Measurements from ENCODE around the gene PRSS23. TPM values are rescaled to one million over a fixed set of nuclear protein-coding genes. Genes with fewer than 3 reads are reported as not detected.
"Not testable (repeated sequence)": the region's sequence is repeated elsewhere in the genome, so short reads cannot be mapped to it uniquely, and the experiment has no call there.

Gene PRSS23, protein sequence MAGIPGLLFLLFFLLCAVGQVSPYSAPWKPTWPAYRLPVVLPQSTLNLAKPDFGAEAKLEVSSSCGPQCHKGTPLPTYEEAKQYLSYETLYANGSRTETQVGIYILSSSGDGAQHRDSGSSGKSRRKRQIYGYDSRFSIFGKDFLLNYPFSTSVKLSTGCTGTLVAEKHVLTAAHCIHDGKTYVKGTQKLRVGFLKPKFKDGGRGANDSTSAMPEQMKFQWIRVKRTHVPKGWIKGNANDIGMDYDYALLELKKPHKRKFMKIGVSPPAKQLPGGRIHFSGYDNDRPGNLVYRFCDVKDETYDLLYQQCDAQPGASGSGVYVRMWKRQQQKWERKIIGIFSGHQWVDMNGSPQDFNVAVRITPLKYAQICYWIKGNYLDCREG
- 100 to 1,000 TPM; 106 to 124 (median 113) TPM for polyA plus RNA-seq (ENCODE audit: insufficient read length in 4 of 4)

DNA sequence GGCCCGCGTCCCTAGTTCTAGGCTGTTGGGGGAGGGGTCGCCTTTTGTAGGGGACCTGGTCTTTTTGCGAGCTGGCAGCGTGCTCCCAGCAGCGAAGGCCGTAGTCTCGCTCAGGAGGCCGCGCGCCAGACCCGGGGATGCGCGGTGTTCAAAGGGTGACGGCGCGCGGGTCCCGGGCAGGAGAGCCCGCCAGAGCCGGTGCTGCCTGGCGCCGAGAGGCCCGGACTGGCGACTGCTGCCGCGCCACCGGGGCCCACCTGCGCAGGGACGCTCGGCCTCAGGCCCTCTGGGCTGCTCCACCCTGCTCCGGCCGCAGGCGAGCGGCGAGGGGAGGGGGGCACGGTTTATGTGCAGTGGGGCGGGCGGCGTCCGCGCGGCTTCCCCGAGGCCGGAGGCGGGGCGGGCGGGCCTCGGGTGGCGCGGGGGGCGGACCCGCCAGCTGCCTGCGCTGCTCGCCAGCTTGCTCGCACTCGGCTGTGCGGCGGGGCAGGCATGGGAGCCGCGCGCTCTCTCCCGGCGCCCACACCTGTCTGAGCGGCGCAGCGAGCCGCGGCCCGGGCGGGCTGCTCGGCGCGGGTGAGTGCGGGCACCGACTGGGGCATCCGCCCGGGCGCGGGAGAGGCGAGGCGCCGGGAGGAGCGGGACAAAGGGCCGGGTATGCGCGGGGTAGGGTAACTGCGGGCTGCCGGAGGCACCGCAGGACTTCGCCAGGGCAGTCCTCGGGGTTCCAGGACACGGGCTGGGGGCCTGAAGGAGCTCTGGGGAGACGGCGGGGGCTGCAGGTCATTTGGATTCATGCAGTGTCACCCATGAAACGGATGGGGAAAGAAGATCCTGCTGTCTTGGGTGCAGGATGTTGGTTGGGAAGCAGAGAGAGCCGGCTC lies at the start of gene PRSS23:
Gene PRSS23, plus strand, starts transcription at position 467 of the 884 bp plus-strand sequence. CDS start 7,102 bp downstream, outside the sequence.
- DNase-seq (ENCODE audit: low read depth in 4 of 4, low spot score in 3 of 4) = no peak

DNA sequence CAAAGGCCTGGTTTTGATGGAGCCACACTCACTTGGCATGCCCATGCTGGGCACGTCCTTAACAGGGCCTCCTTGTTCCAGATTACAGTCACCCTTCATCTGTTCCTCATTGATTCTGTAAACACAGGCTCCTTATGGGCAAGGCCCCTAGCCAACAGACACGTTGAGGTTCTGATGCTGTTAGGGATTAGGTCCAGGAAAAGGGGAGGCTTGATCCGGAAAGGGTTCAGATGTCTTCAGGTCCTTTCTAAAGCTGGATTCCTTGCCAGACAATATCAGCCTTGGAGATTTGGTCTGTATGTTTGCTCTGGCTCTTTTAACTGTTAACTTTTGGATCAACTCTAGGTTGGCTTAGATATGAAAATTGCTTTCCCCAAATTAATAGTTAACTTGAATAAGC lies 46.9 kb upstream of the PRSS23 start:
- DNase-seq (ENCODE audit: low read depth in 4 of 4, low spot score in 3 of 4) = no peak

DNA sequence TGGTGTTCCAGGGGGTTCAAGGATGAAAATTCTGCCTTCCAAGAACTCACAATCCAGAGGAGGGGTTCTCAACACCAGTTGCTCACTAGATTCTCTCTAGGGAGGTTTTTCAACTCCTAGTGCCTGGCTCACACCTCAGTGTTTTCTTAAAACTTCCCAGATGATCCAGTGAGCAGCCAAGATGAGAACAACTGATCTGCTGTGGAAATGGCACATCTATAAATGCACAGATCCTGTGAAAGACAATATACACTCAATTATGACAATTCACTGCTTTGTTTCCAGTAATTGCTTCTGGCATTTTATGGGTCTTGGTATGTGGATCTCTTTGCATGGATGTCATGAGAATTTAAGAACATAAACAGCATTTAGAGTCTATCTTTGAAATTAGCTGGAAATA lies 45.2 kb upstream of the PRSS23 start:
- no peak for DNase-seq (ENCODE audit: low read depth in 4 of 4, low spot score in 3 of 4)

DNA sequence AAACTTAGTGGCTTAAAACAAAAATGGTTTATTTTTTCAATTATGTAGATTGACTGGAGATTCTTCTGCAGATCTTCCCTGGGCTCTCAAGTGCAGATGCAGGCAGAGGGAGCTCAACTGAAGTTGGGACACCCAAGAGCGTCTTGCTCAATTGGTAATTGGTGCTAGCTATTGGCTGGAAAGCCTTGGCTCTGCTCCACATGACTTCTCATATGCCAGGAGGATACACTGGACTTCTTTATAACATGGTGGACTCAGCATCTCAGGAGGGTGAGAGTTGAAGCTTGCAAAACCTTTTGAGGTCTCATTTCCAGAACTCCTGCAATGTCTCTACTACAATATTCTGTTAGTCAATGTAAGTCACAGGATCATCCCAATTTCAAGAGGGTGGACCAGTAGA lies 42.2 kb upstream of the PRSS23 start:
- DNase-seq (ENCODE audit: low read depth in 4 of 4, low spot score in 3 of 4) = no peak

DNA sequence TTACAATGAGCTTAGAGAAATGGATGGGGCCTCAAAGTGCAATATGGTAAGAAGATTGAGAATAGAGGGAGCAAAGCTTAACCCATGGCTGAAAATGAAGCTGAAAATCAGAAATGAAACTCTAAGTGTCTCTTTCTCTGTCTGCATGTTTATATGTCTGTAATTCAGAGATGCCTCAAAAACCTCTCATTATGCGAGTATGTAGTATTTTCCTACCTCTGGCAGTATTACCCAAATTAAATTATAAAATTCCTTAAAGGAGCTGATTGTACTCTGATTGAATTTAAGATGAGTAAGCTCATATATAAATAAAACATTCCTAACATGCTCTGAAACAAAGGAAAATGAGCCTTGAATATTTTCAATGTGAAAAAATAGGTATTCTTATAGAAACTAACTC lies 39.8 kb upstream of the PRSS23 start:
- DNase-seq (ENCODE audit: low read depth in 4 of 4, low spot score in 3 of 4) = no peak

DNA sequence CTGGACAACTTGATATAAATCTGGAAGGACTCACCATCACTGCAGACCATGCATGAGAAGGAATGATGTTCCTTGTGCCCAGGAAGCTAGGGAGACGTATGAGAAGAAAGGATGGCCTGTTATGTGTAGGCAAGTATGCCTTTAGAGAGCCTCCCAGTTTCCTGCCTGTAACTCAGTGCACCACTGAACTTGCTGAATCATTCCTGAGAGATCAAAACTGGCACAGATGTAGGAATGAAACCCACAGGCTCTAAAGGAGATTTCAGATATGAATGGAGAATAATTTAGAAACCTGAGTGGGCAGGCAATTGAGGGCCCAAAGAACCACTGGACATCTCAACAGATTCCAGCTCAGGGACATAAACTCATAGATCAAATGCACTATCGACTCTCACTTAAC lies 38.4 kb upstream of the PRSS23 start:
- DNase-seq (ENCODE audit: low read depth in 4 of 4, low spot score in 3 of 4) = no peak

DNA sequence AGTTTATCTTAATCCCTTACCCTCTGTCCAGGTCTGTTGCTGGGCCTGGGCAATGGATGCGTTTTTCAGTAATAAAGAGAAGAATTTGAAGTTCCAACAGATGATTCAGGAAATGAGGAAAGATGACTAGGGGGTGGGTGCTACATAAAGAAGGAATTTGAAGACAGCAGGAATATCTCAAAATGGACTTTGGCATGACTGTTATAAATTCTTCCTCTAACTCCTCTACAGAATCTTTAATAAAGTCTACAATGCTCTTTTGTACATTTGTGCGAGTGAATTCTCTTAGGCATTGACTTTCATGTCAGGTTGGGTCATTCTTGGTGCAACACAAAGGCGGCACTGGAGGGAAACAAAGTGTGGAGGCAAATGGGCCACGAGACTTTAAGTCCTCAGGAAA lies 35.1 kb upstream of the PRSS23 start:
- no peak for DNase-seq (ENCODE audit: low read depth in 4 of 4, low spot score in 3 of 4)

DNA sequence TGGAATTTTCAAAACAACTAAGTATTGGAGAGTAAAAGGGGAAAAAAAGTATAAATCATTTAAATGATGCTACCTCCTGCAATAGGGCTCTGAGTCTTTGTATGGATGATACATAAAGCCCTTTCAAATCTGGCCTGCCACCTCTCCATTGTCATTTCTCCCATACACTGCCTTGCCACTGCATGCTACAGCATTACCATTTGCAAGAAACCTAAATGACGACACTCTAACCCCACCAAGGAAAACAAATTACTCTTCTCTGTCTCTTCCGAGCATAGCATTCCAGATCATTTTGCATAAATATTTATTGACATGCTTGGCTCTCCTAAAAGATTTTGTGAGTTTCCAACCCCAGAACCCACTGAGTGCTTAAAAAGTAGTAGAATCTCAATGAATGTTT lies 34.5 kb upstream of the PRSS23 start:
- no peak for DNase-seq (ENCODE audit: low read depth in 4 of 4, low spot score in 3 of 4)

DNA sequence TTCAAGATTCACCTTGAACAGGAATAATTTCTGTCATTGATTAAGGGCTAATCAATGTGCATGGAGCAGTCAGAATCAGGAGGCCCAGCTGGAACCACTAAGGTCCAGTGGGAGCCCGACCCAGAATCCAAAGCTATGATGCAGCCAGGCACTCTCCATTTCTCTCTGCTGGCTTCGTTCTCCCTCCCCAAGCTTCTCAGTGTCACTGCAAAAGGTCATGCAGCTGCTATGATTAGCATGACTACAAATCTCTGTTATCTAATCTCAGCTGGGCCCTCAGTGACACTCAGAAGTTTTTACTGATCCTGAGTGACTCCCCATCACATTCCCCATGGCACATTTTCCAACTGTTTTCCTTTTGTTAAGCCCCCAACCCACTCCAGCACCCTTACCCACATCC lies 31.1 kb upstream of the PRSS23 start:
- no peak for DNase-seq (ENCODE audit: low read depth in 4 of 4, low spot score in 3 of 4)

DNA sequence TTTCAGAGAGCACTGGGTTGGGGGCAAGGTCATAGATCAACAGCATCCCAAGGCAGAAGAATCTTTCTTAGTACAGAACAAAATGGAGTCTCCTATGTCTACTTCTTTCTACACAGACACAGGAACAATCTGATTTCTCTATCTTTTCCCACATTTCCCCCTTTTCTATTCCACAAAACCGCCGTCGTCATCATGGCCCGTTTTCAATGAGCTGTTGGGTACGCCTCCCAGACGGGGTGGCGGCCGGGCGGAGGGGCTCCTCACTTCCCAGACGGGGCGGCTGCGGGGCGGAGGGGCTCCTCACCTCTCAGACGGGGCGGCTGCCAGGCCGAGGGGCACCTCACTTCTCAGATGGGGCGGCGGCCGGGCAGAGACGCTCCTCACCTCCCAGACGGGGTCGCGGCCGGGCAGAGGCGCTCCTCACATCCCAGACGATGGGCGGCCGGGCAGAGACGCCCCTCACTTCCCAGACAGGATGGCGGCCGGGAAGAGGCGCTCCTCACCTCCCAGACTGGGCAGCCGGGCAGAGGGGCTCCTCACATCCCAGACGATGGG lies 29.8 kb upstream of the PRSS23 start:
- not testable (repeated sequence) for DNase-seq (ENCODE audit: low read depth in 4 of 4, low spot score in 3 of 4)

DNA sequence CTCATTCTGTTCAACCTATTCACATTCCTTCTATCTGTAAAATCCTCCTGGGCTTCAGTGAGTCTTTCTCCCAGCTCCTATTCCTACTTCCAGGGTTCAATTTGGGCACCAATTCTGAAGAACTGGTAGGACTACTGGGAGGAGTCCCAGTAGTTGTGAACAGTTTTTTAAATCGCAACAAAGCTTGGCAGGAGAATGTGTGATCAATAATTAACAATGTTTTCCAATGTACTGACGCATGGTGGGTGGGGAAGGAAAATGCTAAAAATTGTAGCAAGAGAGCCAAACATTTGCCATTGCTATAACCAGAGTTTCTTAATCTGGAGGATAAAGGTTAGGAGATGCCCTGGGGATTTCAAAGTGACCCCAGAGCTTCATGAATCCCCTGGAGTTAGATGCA lies 27.3 kb upstream of the PRSS23 start:
- DNase-seq (ENCODE audit: low read depth in 4 of 4, low spot score in 3 of 4) = no peak

DNA sequence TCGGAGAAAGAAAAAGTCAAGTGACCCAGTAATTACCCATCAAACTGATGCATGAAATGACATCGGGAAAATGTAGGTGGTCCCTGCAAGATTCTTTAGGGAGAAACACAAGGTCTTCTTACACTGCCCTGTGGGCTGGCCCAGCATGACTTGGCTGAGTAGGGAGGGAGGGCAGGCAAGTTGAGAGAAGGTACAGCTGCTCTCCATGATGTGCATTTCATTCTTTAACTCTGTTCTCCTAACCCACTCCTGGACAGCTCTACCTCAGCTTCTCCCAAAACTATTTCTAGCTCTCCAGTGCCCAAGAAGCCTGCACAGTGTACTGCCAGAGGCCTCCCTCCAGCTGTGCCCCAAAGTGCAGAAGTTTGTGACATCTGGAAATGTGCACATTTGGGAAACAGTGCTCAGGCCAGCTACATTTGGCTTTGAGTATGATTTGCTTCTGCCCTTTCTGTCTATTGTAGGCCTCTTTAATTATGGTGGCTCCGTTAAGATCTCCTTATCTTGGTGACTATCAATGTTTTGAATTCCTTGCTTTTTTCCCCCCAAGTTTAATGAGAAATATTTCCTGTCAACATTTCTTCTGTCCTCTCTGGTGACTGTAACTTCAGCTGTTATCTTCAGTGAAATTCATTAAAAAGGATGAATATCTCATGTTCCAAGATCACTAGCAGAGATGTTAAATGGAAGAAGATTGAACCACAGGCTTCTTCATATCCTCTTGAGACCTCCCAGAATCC lies 26.7 kb upstream of the PRSS23 start:
- DNase-seq (ENCODE audit: low read depth in 4 of 4, low spot score in 3 of 4) = no peak

DNA sequence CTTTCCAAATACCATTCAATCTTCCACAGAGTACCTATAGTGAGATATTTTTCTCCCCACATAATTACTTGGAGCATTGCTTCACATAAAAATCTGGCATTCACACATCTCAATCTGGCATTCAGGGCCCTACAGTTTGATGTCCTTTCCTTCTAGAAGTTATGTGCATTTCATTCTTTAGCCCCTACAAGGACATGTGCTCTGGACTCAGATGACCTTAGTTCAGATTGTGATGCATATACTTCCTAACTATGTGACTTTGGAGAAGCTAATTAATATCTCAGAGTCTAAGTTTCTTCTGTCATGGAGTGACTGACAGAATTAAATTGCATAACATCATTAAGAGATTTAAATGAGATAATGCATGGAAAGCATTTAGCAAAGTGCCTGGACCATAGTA lies 25.9 kb upstream of the PRSS23 start:
- DNase-seq (ENCODE audit: low read depth in 4 of 4, low spot score in 3 of 4) = no peak

DNA sequence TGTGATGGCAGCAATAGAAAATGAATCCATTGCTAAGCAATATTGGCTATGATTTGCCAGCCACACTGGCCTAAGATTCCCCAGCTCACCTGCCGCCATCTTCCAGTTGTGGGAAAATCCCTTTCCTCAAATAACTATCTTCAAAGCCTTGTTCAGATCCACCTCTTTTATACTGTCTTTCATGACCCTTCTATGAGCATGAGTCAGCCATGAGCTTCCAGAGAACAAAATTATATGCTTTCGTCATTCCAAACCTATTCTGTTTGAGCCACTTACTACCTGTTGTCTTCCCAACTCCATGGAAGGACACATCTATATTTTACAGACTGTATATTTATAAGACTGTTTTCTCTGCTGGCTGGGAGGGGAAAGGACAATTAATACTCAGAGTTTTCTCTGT lies 25.0 kb upstream of the PRSS23 start:
- no peak for DNase-seq (ENCODE audit: low read depth in 4 of 4, low spot score in 3 of 4)

DNA sequence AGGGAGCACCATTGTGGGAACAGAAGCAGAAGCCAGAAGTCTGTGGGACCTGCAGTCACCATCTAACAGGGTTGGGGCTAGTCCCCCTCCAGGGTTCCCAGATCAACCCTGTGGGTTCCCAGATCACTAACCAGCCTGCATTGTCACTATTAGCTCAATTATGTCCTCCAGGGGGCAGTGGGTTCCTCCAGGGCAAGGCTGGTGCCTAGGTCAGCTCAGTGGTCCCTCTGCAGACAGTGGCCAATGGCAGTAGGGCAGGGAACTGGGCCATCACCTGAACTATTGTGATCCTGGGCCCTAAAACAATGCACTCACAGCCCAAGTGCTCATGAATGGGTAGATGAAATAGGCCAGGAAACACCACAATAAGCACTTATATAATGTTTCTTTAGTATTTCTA lies 18.8 kb upstream of the PRSS23 start:
- DNase-seq (ENCODE audit: low read depth in 4 of 4, low spot score in 3 of 4) = no peak

DNA sequence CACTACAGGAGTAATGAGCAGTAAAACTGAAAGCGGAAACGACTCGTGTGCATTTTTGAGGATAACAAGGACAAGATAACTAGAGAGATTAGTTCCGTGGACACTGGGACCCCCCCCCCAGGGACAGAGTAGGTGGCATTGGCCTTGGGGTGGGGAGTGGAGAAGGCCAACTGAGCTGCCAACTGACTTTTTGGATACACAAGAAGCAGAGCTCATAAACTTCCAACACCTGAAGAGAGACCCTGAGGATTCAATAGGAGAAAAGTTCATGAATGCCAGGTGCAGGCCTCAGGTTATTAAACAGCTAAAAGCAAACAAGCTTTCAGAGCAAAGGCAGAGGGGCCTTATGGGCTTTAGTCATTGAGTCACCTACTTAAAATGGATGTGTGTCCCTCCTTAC lies 17.6 kb upstream of the PRSS23 start:
- no peak for DNase-seq (ENCODE audit: low read depth in 4 of 4, low spot score in 3 of 4)

DNA sequence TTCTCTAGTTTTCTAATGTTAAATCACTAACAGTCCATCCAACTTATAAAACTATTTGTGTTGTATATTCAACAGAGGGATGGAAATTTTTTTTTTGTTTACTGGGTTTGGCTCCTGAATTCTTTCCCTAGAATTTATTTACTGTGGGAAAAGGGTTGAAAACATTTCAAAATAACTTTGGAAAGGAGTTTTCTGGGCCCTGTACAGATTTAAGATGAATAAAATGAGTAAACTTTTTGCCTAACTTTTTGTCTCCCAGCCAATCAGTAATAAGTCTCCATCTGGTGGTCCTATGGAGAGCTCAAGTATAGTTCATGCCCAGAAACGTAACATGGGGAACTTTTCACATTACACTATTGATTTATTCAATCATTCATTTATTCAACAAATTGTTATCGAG lies 16.7 kb upstream of the PRSS23 start:
- no peak for DNase-seq (ENCODE audit: low read depth in 4 of 4, low spot score in 3 of 4)

DNA sequence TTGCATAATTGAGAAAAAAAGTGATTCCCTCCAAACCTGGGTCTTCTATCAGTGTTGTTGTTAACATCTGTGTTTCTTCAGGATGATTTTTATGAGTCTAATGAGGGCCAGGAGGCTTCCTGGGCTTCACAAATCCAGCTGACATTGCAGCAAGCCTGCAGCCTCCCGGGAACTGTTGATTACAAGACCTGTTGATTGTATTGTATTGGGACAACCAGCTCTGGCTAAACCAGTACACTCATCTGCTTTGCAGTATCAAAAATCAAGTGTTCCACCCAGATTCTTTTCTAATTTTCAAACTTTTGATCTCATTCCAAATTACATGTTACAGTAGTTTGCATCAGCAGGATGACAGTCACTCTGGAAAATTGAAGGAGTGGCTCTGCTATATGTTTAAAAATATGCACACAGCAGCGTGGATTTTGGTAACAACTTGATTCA lies 16.1 kb upstream of the PRSS23 start:
- DNase-seq (ENCODE audit: low read depth in 4 of 4, low spot score in 3 of 4) = no peak

DNA sequence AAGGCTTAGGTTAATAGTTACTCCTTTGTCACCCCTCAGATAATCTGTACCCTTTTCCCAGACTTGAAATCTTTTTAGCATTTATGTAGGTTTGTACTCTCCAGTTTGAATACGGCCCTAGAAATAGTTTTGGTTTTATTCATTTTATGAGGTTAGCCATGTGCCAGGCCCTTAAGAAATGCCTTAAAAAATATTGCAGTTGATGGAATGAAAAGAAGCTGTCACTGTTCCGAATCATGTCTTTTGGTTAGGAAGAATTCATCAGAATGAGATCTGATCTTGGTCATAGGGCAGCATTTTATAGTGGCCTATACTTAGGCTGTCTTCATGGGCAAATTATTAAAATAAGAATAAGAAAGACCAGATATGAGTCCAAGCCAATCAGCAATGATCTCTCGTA lies 14.8 kb upstream of the PRSS23 start:
- no peak for DNase-seq (ENCODE audit: low read depth in 4 of 4, low spot score in 3 of 4)

DNA sequence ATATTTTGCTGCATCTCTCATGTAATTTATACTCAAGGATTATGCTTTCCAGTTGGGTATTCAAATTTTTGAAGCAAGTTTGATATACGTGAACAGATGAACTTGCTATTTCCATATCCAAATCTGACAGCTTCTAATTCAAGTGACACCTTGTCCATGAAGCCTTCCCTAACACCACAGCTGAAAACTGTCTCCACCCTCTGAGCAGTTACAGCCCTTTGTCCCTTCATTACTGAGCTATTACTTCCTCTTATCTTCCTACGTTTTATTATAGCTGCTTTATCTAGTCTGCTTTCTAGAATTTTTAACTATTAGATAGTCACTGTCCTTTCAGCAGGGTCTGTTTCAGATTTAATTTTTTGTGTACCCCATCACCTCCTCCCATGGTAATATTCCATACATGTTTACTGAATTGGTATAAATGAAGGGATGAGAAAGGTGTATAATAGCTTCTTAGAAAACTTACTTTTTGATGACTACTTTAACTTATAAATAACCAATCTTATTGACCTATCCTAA lies 13.3 kb upstream of the PRSS23 start:
- DNase-seq (ENCODE audit: low read depth in 4 of 4, low spot score in 3 of 4) = no peak

DNA sequence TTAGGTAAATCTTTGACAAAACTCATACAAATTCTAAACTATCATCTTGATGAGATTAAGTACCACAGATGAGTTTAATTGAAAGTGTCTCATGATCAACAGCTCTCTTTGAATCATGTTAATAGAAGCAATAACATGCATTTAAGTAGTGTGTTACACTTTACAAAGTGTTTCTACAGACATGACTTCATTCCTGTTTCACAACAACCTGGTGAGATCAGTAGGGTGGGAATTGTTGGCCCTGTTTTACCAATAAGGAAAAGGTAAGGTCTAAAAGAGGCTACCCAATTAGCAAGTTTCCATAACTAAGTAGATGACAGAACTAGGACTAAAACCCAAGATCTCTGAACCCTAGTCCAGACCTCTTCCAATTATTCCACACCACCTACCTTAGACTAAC lies 12.7 kb upstream of the PRSS23 start:
- no peak for DNase-seq (ENCODE audit: low read depth in 4 of 4, low spot score in 3 of 4)

All from right renal pelvis (tissue), 4 donors.